ENCODE data around the gene HLA-DPA1.
"Not testable (repeated sequence)": the region's sequence is repeated elsewhere in the genome, so short reads cannot be mapped to it uniquely, and the experiment has no call there.

The HLA-DPA1 gene

GRCh38 chr6:33073431-33073871, at the start of gene HLA-DPA1:
HLA-DPA1 (minus strand) TSS chr6:33073649.
- no peak for DNase-seq (ENCODE audit: low read depth)

GRCh38 chr6:33123181-33123580, 49.7 kb upstream of the HLA-DPA1 start:
- DNase-seq (ENCODE audit: low read depth) = no peak

GRCh38 chr6:33120001-33120400, 46.6 kb upstream of the HLA-DPA1 start:
- DNase-seq (ENCODE audit: low read depth) = no peak

GRCh38 chr6:33118525-33119123, 45.2 kb upstream of the HLA-DPA1 start:
- no peak for DNase-seq (ENCODE audit: low read depth)

GRCh38 chr6:33117811-33118277, 44.4 kb upstream of the HLA-DPA1 start:
- DNase-seq (ENCODE audit: low read depth) = no peak

GRCh38 chr6:33116841-33117711, 43.6 kb upstream of the HLA-DPA1 start:
- no peak for DNase-seq (ENCODE audit: low read depth)

GRCh38 chr6:33116417-33116816, 43.0 kb upstream of the HLA-DPA1 start:
- no peak for DNase-seq (ENCODE audit: low read depth)

- DNase-seq (ENCODE audit: low read depth) = no peak
Measured at GRCh38 chr6:33114406-33114805, 41.0 kb upstream of the HLA-DPA1 start.

GRCh38 chr6:33113755-33114154, 40.3 kb upstream of the HLA-DPA1 start:
- DNase-seq (ENCODE audit: low read depth) = no peak

- no peak for DNase-seq (ENCODE audit: low read depth)
Measured at GRCh38 chr6:33112148-33112547, 38.7 kb upstream of the HLA-DPA1 start.

GRCh38 chr6:33108307-33108706, 34.9 kb upstream of the HLA-DPA1 start:
- no peak for DNase-seq (ENCODE audit: low read depth)

GRCh38 chr6:33107641-33108040, 34.2 kb upstream of the HLA-DPA1 start:
- DNase-seq (ENCODE audit: low read depth) = no peak

GRCh38 chr6:33105916-33106871, 32.7 kb upstream of the HLA-DPA1 start:
- DNase-seq (ENCODE audit: low read depth) = no peak

GRCh38 chr6:33105386-33105785, 31.9 kb upstream of the HLA-DPA1 start:
- no peak for DNase-seq (ENCODE audit: low read depth)

- DNase-seq (ENCODE audit: low read depth) = no peak
Measured at GRCh38 chr6:33104887-33105286, 31.4 kb upstream of the HLA-DPA1 start.

GRCh38 chr6:33103776-33104175, 30.3 kb upstream of the HLA-DPA1 start:
- no peak for DNase-seq (ENCODE audit: low read depth)

- DNase-seq (ENCODE audit: low read depth) = not testable (repeated sequence)
Measured at GRCh38 chr6:33101121-33101737, 27.8 kb upstream of the HLA-DPA1 start.

GRCh38 chr6:33095681-33096080, 22.2 kb upstream of the HLA-DPA1 start:
- no peak for DNase-seq (ENCODE audit: low read depth)

- DNase-seq (ENCODE audit: low read depth) = no peak
Measured at GRCh38 chr6:33093855-33094254, 20.4 kb upstream of the HLA-DPA1 start.

- DNase-seq (ENCODE audit: low read depth) = no peak
Measured at GRCh38 chr6:33092385-33092784, 18.9 kb upstream of the HLA-DPA1 start.

GRCh38 chr6:33091957-33092356, 18.5 kb upstream of the HLA-DPA1 start:
- DNase-seq (ENCODE audit: low read depth) = peak; percentile 58

Measured in activated T-cell treated with anti-CD3 and anti-CD28 coated beads for 48 hours (primary cell).